HL-60 (cell line): Measurements from ENCODE around the gene CTNNA3.

Experiments used
- DNase-seq, 2 experiments: peaks; one replicate each; pipeline ENCODE4 v3.0.0-alpha.2; 2010 to 2020; ENCODE audit warnings: low read depth in 1 of 2, low spot score in 1 of 2
- H3K27ac ChIP-seq: fragments of 250-450 bp; sonication (Bioruptor Pico); replicated peaks from 2 replicates; pipeline ENCODE4 v1.5.1; 2020; ENCODE audit warnings: mild to moderate bottlenecking, moderate library complexity
- H3K27me3 ChIP-seq: fragments of 250-450 bp; sonication (Bioruptor Pico); 2 replicates; pipeline ENCODE4 v1.5.1; 2021; ENCODE audit warnings: mild to moderate bottlenecking, moderate library complexity; ENCODE audit not compliant: insufficient read depth, poor library complexity, severe bottlenecking
- H3K4me3 ChIP-seq: replicated peaks from 2 replicates; pipeline ENCODE4 v1.5.1; 2011; ENCODE audit warnings: mild to moderate bottlenecking, control low read depth, low read length; ENCODE audit not compliant: insufficient read depth
- CTCF ChIP-seq: IDR thresholded peaks from one replicate; pipeline ENCODE4 v1.5.1; 2011; ENCODE audit warnings: low read length, control low read depth, inconsistent platforms; ENCODE audit not compliant: insufficient read depth
- GABPA ChIP-seq: IDR thresholded peaks from 2 replicates; pipeline ENCODE4 v1.6.1; 2012; ENCODE audit warnings: low read depth
- POLR2AphosphoS5 ChIP-seq: IDR thresholded peaks from 2 replicates; pipeline ENCODE4 v1.6.1; 2012; ENCODE audit warnings: low read depth
- REST ChIP-seq: IDR thresholded peaks from 2 replicates; pipeline ENCODE4 v1.6.1; 2012; ENCODE audit warnings: low read depth; ENCODE audit not compliant: insufficient replicate concordance
- SPI1 ChIP-seq: IDR thresholded peaks from 2 replicates; pipeline ENCODE4 v1.6.1; 2012; ENCODE audit warnings: low read depth, mild to moderate bottlenecking, borderline replicate concordance

Gene CTNNA3

DNA sequence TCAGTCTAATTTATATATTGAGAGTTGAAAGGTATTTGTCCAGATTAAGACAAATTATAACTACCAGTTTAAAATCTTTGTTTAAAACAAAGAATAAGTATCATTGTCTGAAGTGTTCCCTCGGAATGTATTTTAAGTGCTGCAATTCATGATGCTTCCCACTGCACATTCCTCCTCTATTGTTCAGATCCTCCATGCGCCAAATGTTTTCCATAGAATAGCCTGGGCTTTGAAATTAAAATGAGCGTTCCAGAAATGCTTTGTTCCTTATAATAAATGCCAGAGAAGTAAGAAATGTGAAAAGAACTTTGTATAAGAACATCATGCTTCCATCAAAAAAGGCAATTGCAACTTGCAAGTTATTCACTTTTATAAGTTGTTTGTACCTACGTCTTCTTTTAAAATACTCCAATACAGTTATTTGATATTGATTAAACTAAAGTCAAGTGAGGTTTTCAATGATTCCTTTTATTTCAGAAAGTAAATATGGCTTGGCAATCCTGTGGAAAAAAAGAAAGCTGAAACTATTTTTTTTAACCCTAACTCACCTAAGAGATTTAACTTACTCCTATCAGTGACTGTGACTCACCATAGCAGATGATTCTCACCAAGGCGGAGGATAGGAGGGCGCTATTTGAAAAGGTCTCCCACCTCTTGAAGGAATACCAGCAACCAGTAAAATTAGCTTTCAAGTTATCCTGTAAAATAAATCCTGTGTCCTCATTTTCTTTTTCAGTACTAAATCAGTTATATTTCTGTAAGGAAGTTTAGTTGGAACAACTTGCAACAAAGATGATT lies 85.8 kb downstream of the CTNNA3 start:
- DNase-seq = no peak
- Histone ChIP-seq H3K27me3 (no peaks in the 10 kb centered on the region), H3K27ac (no peak overlapping the region), H3K4me3 (no peak overlapping the region)
- no peak for TF ChIP-seq SPI1
- TF ChIP-seq CTCF = no peak
- TF ChIP-seq GABPA = no peak
- TF ChIP-seq POLR2AphosphoS5 = no peak
- no peak for TF ChIP-seq REST

DNA sequence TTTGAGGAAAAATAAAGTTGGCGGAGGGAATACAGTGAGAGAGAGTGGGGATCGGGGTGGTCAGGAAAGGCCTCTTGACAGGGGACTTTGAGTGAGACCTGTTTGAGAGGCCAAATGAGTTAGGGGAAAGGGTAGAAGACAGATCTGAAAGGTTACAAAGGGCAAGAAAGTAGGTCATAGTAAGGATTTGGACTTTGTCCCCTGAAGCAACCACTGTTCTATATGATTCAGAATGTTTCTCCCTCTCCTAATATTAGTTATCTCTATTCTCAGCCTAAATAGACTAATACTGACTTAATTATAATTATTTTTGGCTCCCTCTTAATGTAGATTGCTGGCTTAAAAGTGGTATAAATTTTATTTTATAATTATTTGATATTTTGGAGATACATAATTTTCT lies 88.0 kb downstream of the CTNNA3 start:
- Histone ChIP-seq H3K27ac (no peak overlapping the region), H3K4me3 (no peak overlapping the region), H3K27me3 (no peaks in the 10 kb centered on the region)
- no peak for TF ChIP-seq GABPA
- no peak for TF ChIP-seq POLR2AphosphoS5
- no peak for TF ChIP-seq SPI1
- TF ChIP-seq REST = no peak
- TF ChIP-seq CTCF = no peak
- DNase-seq = no peak

- DNase-seq = no peak
- Histone ChIP-seq H3K27me3 (no peaks in the 10 kb centered on the region), H3K27ac (no peak overlapping the region), H3K4me3 (no peak overlapping the region)
- TF ChIP-seq GABPA (no peak), POLR2AphosphoS5 (no peak), REST (no peak), SPI1 (no peak), CTCF (no peak)
Measured at GRCh38 chr10:67607472-67607871, 88.5 kb downstream of the CTNNA3 start.
